ENCODE measurements around the gene ANKAR. TPM values are rescaled to one million over a fixed set of nuclear protein-coding genes. Genes with fewer than 3 reads are reported as not detected.

The ANKAR gene
- total RNA-seq, 1 donor from 2014 or later, result 10.7 TPM

- H3K36me3 ChIP-seq, result no peaks in the 10 kb centered on the region
- no peak for DNase-seq
- H3K9me3 ChIP-seq, result no peaks in the 10 kb centered on the region
- no peak overlapping the region for H3K4me3 ChIP-seq
- TF ChIP-seq CTCF (IDR thresholded peaks at IDR 0.05), result no peak
- intact Hi-C loops (cut with DNase I), result loop anchor here (5.0 kb wide), 1 partner anchor 48 kb away; no protein-coding TSS in a partner anchor
- no peak overlapping the region for H3K27ac ChIP-seq
- ATAC-seq, result no peak
- H3K4me1 ChIP-seq, result peaks cover 9% of the 10 kb centered on the region
- no peaks in the 10 kb centered on the region for H3K27me3 ChIP-seq
Observed at GRCh38 chr2:189654641-189655040, 19.8 kb upstream of the ANKAR start.

GRCh38 chr2:189657867-189658266, 16.6 kb upstream of the ANKAR start:
- H3K27ac ChIP-seq, result peak overlapping the region; percentile 82
- no peak overlapping the region for H3K4me3 ChIP-seq
- TF ChIP-seq CTCF (IDR thresholded peaks at IDR 0.05), result no peak
- peaks cover 19% of the 10 kb centered on the region for H3K4me1 ChIP-seq
- H3K9me3 ChIP-seq, result no peaks in the 10 kb centered on the region
- peak; percentile 66 for ATAC-seq
- intact Hi-C loops (cut with DNase I), result loop anchor here (5.0 kb wide), 1 partner anchor 44 kb away; no protein-coding TSS in a partner anchor
- peak; percentile 61 for DNase-seq
- no peaks in the 10 kb centered on the region for H3K36me3 ChIP-seq
- no peaks in the 10 kb centered on the region for H3K27me3 ChIP-seq

DNA sequence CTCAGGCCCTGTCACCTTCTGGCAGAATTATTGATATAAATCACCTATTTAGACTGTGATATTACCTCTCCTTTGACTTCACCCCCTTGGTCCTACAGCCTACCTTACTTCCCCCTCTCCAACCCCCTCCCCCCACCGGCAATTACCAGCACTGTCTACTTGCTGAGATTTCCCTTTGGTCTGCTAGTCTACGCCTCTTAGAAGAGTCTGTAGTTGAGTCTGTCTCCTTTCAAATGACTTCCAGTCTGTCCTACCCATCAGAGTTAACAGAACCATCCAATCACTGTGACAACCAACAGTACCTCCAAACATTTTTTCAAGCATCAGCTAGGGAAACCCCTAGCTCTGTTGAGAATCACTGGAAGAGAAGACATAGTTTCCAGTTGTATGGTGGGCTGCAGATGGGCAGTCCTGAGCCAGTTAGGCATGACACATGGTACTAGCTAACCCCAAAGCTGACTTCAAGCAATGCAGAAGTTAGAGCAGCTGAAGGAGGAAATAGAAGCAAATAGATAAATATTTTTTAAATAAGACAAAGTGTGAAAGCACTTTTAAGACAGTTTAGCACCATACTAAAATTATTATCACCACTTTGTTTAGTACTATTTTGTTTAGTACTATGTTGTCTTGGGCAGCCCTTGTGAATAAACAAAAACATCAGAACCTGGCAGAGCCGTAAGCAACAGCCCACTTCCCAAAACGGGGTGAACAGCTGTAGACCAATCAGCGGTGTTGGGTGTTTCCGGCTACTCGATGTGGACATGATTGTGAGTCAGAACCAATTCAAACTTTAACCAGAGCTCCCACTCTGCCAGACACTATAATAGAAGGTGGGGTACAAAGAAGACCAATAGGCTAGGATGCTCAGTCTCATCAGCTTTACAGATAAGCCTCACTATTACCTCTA, 15.9 kb upstream of the ANKAR start:
- Histone ChIP-seq H3K4me1 (peaks cover 21% of the 10 kb centered on the region), H3K4me3 (no peak overlapping the region)

GRCh38 chr2:189659734-189660133, 14.7 kb upstream of the ANKAR start:
- Histone ChIP-seq H3K36me3 (peaks cover 5% of the 10 kb centered on the region), H3K27me3 (no peaks in the 10 kb centered on the region), H3K9me3 (no peaks in the 10 kb centered on the region), H3K27ac (no peak overlapping the region), H3K4me1 (peaks cover 22% of the 10 kb centered on the region), H3K4me3 (no peak overlapping the region)
- intact Hi-C loops (cut with DNase I), result loop anchor here (5.0 kb wide), 1 partner anchor 43 kb away; no protein-coding TSS in a partner anchor
- DNase-seq (no peak), ATAC-seq (no peak)
- TF ChIP-seq CTCF (IDR thresholded peaks at IDR 0.05), result no peak

More for the DNA sequence above, 15.9 kb upstream of the ANKAR start:
- Histone ChIP-seq H3K27ac (peak overlapping the region; percentile 82), H3K36me3 (no peaks in the 10 kb centered on the region), H3K9me3 (no peaks in the 10 kb centered on the region), H3K27me3 (no peaks in the 10 kb centered on the region)
- no peak for ATAC-seq
- no peak for TF ChIP-seq CTCF (IDR thresholded peaks at IDR 0.05)
- intact Hi-C loops (cut with DNase I), result loop anchor here (5.0 kb wide), 1 partner anchor 44 kb away; no protein-coding TSS in a partner anchor
- DNase-seq, result no peak

DNA sequence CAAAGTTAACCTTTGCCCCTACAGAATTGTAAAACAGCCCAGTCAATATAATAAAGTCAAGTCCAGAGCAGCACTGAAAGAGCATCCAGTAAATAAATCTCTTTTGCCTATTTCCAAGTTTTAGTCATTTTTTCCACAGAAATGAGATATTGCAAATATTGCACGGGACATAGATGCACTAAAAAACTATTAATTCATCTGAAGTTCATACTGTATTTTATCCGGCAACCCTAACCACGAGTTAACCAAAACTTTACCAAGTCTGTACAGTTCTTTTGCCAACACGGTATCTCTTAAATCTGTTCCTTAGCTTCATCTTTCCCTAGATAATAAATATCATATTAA, 13.7 kb upstream of the ANKAR start:
- peaks cover 26% of the 10 kb centered on the region for H3K4me1 ChIP-seq
- no peak overlapping the region for H3K27ac ChIP-seq
- intact Hi-C loops (cut with DNase I), result no loop called here
- no peaks in the 10 kb centered on the region for H3K9me3 ChIP-seq
- H3K36me3 ChIP-seq, result peaks cover 12% of the 10 kb centered on the region
- ATAC-seq (no peak), DNase-seq (no peak)
- no peak overlapping the region for H3K4me3 ChIP-seq
- no peaks in the 10 kb centered on the region for H3K27me3 ChIP-seq
- TF ChIP-seq CTCF (IDR thresholded peaks at IDR 0.05), result no peak
